ENCODE data around the gene PDGFC. TPM values are rescaled to one million over a fixed set of nuclear protein-coding genes. Genes with fewer than 3 reads are reported as not detected.

Gene PDGFC
- total and polyA plus RNA-seq, 2 of the 8 experiments (the other 6 are each of a cell fraction or from before 2014, with no cell fraction given), result 0.65 to 2.7 TPM

DNA sequence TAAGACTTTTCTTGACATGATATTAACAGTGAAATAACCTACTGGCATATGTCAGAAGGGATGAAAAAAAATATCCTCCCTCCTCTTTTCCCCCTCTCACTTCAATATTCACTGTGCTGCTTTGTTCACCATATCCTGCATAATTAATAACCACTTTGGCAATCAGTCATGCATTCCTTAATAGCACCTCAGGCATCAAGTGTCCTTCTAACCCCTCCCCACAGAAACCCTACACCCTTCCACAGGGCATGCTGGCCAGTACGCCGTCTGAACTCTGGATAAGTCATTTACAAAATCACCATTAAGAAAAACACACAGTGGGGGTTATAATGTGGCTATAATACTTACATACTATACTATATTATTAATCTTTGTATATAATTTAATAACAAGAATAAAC lies 165.9 kb downstream of the PDGFC start:
- no peaks in the 10 kb centered on the region for H3K27me3 ChIP-seq (replicated peaks in 1 of 4; ENCODE audit: control insufficient read depth in 3 of 4, extremely low read depth in 1 of 4, insufficient read depth in 3 of 4, low read length in 3 of 4)
- FAIRE-seq, result no peak
- no peak overlapping the region for H3K4me3 ChIP-seq (ENCODE audit: extremely low read depth in 1 of 4, insufficient read depth in 2 of 4, low read depth in 3 of 4, low read length in 4 of 4)
- 62% methylated on average over 2 of the region's 2 CpGs; no CpG with 5 or more reads in 1 of the 2 experiments for WGBS, 2 experiments (ENCODE audit: extremely low coverage in 1 of 2, insufficient coverage in 1 of 2, insufficient read length in 1 of 2, insufficient replicate concordance in 2 of 2, low coverage in 1 of 2, low lambda C conversion rate in 2 of 2, missing lambda C conversion rate in 1 of 2)
- no peaks in the 10 kb centered on the region for H3K79me2 ChIP-seq (ENCODE audit: control insufficient read depth in 1 of 2, insufficient read depth in 2 of 2, low read length in 2 of 2)
- no peak overlapping the region for H3K56ac ChIP-seq (replicated peaks; ENCODE audit: insufficient read length, low read depth, low read length)
- H2AFZ ChIP-seq (ENCODE audit: low read length), result no peak overlapping the region
- no peaks in the 10 kb centered on the region for H3K23me2 ChIP-seq (ENCODE audit: low read depth, low read length)
- H4K8ac ChIP-seq (ENCODE audit: extremely low read depth, insufficient read depth, low read length), result no peak overlapping the region
- no peak overlapping the region for H2BK120ac ChIP-seq (replicated peaks; ENCODE audit: low read depth, low read length)
- H4K91ac ChIP-seq (replicated peaks; ENCODE audit: insufficient read length, low read length), result no peak overlapping the region
- H3K4ac ChIP-seq (replicated peaks; ENCODE audit: insufficient read length, low read depth, low read length), result no peak overlapping the region
- H3K9me3 ChIP-seq (ENCODE audit: insufficient read depth in 2 of 2, low read depth in 1 of 2, low read length in 1 of 2), result no peaks in the 10 kb centered on the region
- no peaks in the 10 kb centered on the region for H4K20me1 ChIP-seq (replicated peaks in 1 of 2; ENCODE audit: control insufficient read depth in 1 of 2, insufficient read depth in 2 of 2, low read length in 2 of 2)
- H3K14ac ChIP-seq (ENCODE audit: insufficient read length), result no peak overlapping the region
- no peak overlapping the region for H2AK5ac ChIP-seq (ENCODE audit: low read depth, low read length)
- no peak for DNase-seq (ENCODE audit: low read depth in 1 of 2, low spot score in 2 of 2)
- no peak overlapping the region for H2BK15ac ChIP-seq (ENCODE audit: low read length)
- no peaks in the 10 kb centered on the region for H3K79me1 ChIP-seq (ENCODE audit: low read depth, low read length)
- TF ChIP-seq CBX5 (IDR thresholded peaks at IDR 0.05; ENCODE audit: low read depth, low read length) (no peak), SIRT6 (IDR thresholded peaks at IDR 0.05; ENCODE audit: low read length) (no peak), ZNF274 (IDR thresholded peaks at IDR 0.05; ENCODE audit: borderline replicate concordance, extremely low read depth, low read length) (no peak), CTBP2 (IDR thresholded peaks at IDR 0.05; ENCODE audit: borderline replicate concordance, insufficient read depth, insufficient read length, low read length) (no peak), EZH2 (IDR thresholded peaks at IDR 0.05; ENCODE audit: low read depth, low read length, severe bottlenecking) (no peak), CHD1 (IDR thresholded peaks at IDR 0.05; ENCODE audit: low read depth, low read length) (no peak), EP300 (IDR thresholded peaks at IDR 0.05; ENCODE audit: borderline replicate concordance in 1 of 2, low read depth in 2 of 2, low read length in 2 of 2) (no peak), KDM1A (IDR thresholded peaks at IDR 0.05; ENCODE audit: borderline replicate concordance, low read length) (no peak), RBBP5 (IDR thresholded peaks at IDR 0.05; ENCODE audit: borderline replicate concordance, low read depth, low read length) (no peak), SIX5 (IDR thresholded peaks at IDR 0.05; ENCODE audit: low read depth, low read length) (no peak), TBP (IDR thresholded peaks at IDR 0.05; ENCODE audit: low read depth, low read length) (no peak), GTF2F1 (IDR thresholded peaks at IDR 0.05; ENCODE audit: borderline replicate concordance, low read depth, low read length) (no peak)
- TF ChIP-seq, protein P1, sequence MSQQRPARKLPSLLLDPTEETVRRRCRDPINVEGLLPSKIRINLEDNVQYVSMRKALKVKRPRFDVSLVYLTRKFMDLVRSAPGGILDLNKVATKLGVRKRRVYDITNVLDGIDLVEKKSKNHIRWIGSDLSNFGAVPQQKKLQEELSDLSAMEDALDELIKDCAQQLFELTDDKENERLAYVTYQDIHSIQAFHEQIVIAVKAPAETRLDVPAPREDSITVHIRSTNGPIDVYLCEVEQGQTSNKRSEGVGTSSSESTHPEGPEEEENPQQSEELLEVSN (IDR thresholded peaks at IDR 0.05), result no peak
- no peak overlapping the region for H2BK5ac ChIP-seq (ENCODE audit: low read depth, low read length)
- ChIA-PET POLR2A (ENCODE audit: partially characterized antibody) (no interaction called here), CTCF (ENCODE audit: partially characterized antibody) (no interaction called here)
- H3K4me1 ChIP-seq (replicated peaks in 1 of 4; ENCODE audit: control insufficient read depth in 3 of 4, insufficient read depth in 4 of 4, low read length in 3 of 4), result no peaks in the 10 kb centered on the region
- no peaks in the 10 kb centered on the region for H3K36me3 ChIP-seq (ENCODE audit: control insufficient read depth in 2 of 4, insufficient read depth in 4 of 4, low read length in 3 of 4)
- no peak overlapping the region for H3K27ac ChIP-seq (ENCODE audit: low read depth, low read length)
- H2BK20ac ChIP-seq (ENCODE audit: low read length), result no peak overlapping the region
- H4K5ac ChIP-seq (ENCODE audit: insufficient read length, low read depth, low read length), result no peak overlapping the region
- no peak overlapping the region for H3K9ac ChIP-seq (replicated peaks in 1 of 4; ENCODE audit: extremely low read depth in 1 of 4, low read depth in 3 of 4, low read length in 3 of 4)
- no peak overlapping the region for H3K4me2 ChIP-seq (ENCODE audit: insufficient read depth in 1 of 2, low read depth in 2 of 2, low read length in 2 of 2)
- H3K18ac ChIP-seq (ENCODE audit: extremely low read depth, low read length), result no peak overlapping the region
- no peak overlapping the region for H3K23ac ChIP-seq (ENCODE audit: insufficient read length)
- no peak overlapping the region for H2BK12ac ChIP-seq (ENCODE audit: low read depth, low read length)
